Measurements from ENCODE around the gene KLHL40.

DNA sequence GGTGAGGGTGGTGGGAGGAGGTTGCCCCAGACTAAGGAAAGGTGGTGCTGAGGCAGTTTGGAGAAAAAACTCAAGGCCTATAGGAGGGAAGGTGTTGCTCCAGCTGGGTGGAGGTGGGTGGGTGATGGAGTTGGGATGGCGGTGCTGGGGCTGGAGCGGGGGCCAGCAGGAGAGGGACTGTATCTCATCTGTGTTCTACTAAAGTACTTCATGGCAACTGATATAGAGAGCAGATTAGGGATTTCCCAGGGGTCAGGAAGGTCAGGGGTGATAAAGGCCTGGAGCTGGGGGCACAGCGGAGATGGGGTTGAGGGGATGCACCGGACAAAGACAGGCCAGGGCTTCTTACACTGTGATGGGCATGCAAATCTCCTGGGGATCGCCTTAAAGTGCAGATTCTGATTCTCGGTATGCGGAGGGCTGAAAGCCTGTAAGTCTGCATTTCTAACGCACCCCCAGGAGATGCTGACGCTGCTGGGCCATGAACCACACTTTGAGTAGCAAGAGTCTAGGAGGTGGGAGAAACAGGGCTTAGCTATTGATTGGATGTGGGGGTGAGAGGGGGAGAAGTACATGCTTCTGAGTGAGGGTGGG, 4.2 kb downstream of the KLHL40 start:
- TF ChIP-seq, protein P1, sequence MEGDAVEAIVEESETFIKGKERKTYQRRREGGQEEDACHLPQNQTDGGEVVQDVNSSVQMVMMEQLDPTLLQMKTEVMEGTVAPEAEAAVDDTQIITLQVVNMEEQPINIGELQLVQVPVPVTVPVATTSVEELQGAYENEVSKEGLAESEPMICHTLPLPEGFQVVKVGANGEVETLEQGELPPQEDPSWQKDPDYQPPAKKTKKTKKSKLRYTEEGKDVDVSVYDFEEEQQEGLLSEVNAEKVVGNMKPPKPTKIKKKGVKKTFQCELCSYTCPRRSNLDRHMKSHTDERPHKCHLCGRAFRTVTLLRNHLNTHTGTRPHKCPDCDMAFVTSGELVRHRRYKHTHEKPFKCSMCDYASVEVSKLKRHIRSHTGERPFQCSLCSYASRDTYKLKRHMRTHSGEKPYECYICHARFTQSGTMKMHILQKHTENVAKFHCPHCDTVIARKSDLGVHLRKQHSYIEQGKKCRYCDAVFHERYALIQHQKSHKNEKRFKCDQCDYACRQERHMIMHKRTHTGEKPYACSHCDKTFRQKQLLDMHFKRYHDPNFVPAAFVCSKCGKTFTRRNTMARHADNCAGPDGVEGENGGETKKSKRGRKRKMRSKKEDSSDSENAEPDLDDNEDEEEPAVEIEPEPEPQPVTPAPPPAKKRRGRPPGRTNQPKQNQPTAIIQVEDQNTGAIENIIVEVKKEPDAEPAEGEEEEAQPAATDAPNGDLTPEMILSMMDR (IDR thresholded peaks at IDR 0.05; ENCODE audit: borderline replicate concordance, extremely low read depth, low read length, poor library complexity, severe bottlenecking), result no peak
- no peak for TF ChIP-seq EZH2 (IDR thresholded peaks at IDR 0.05; ENCODE audit: borderline replicate concordance, low read depth, low read length, severe bottlenecking)

Data from DND-41 (cell line).